ENCODE data around the gene PLA2G5. TPM values are rescaled to one million over a fixed set of nuclear protein-coding genes. Genes with fewer than 3 reads are reported as not detected.

Gene PLA2G5
- total and polyA plus RNA-seq, 2 of the 8 experiments (the other 6 are each of a cell fraction or from before 2014, with no cell fraction given): 0.05 TPM; not detected in 1

GRCh38 chr1:20086800-20087199 is 16.8 kb downstream of the PLA2G5 start (continued):
- TF ChIP-seq RNF2 (IDR thresholded peaks at IDR 0.05; ENCODE audit: borderline replicate concordance, low read depth, low read length, missing control alignments, poor library complexity, severe bottlenecking) (no peak), CHD1 (IDR thresholded peaks at IDR 0.05; ENCODE audit: low read depth, low read length) (no peak), MAFK (IDR thresholded peaks at IDR 0.05; ENCODE audit: low read depth, low read length) (no peak)
